NCI-H1694 (cell line): ENCODE measurements around the gene ARSI.
"Not testable (repeated sequence)": the region's sequence is repeated elsewhere in the genome, so short reads cannot be mapped to it uniquely, and the experiment has no call there.

Experiments used
- DNase-seq: peaks from one replicate; lab custom pipeline; 2025; lab: John Stamatoyannopoulos, UW

Gene ARSI

GRCh38 chr5:150265870-150266383 lies 36.8 kb downstream of the ARSI start:
- DNase-seq: no peak

GRCh38 chr5:150264667-150265603 lies 37.8 kb downstream of the ARSI start:
- DNase-seq: no peak

GRCh38 chr5:150263801-150264621 lies 38.7 kb downstream of the ARSI start:
- peak; percentile 69 for DNase-seq

GRCh38 chr5:150263375-150263775 lies 39.3 kb downstream of the ARSI start:
- no peak for DNase-seq

GRCh38 chr5:150262502-150262901 lies 40.2 kb downstream of the ARSI start:
- DNase-seq: no peak

GRCh38 chr5:150261231-150261630 lies 41.5 kb downstream of the ARSI start:
- no peak for DNase-seq

- no peak for DNase-seq
Observed at GRCh38 chr5:150258130-150258529, 44.6 kb downstream of the ARSI start.

GRCh38 chr5:150257424-150257823 lies 45.3 kb downstream of the ARSI start:
- no peak for DNase-seq

GRCh38 chr5:150256410-150257064 lies 46.2 kb downstream of the ARSI start:
- DNase-seq: peak; percentile 9

GRCh38 chr5:150255659-150256409 lies 46.9 kb downstream of the ARSI start:
- no peak for DNase-seq

- no peak for DNase-seq
Observed at GRCh38 chr5:150254774-150255173, 47.9 kb downstream of the ARSI start.

GRCh38 chr5:150254363-150254762 lies 48.3 kb downstream of the ARSI start:
- no peak for DNase-seq

- no peak for DNase-seq
Observed at GRCh38 chr5:150253416-150254208, 49.1 kb downstream of the ARSI start.

- DNase-seq: no peak
Observed at GRCh38 chr5:150252489-150252888, 50.2 kb downstream of the ARSI start.

GRCh38 chr5:150251504-150251903 lies 51.2 kb downstream of the ARSI start:
- DNase-seq: no peak

GRCh38 chr5:150249744-150250143 lies 53.0 kb downstream of the ARSI start:
- DNase-seq: no peak

- DNase-seq: no peak
Observed at GRCh38 chr5:150248946-150249345, 53.8 kb downstream of the ARSI start.

- DNase-seq: not testable (repeated sequence)
Observed at GRCh38 chr5:150248493-150248892, 54.2 kb downstream of the ARSI start.

- no peak for DNase-seq
Observed at GRCh38 chr5:150247726-150248125, 55.0 kb downstream of the ARSI start.

GRCh38 chr5:150246835-150247234 lies 55.9 kb downstream of the ARSI start:
- DNase-seq: no peak

- DNase-seq: no peak
Observed at GRCh38 chr5:150246429-150246828, 56.3 kb downstream of the ARSI start.
